Measurements from ENCODE around the gene PAM16.

Gene PAM16

GRCh38 chr16:4291699-4292098 lies 59.4 kb downstream of the PAM16 start:
- POLR2A ChIA-PET: no interaction called here
- no peak for DNase-seq (ENCODE audit: extremely low spot score)
- no peak for TF ChIP-seq CTCF (IDR thresholded peaks at IDR 0.05; ENCODE audit: control extremely low read depth, extremely low read depth, low read depth, missing control alignments)
- CTCF ChIA-PET: interaction anchor here (0.8 to 1.7 kb wide), 3 partner anchors 17 to 37 kb away, joined by 3 to 4 read pairs (median 3); no protein-coding TSS in a partner anchor
